NCI-H128 (cell line): Measurements from ENCODE around the gene RAPGEF4.

Experiments used
- DNase-seq: peaks from one replicate; lab custom pipeline; 2025; ENCODE audit not compliant: unreplicated experiment; lab: John Stamatoyannopoulos, UW

RAPGEF4 gene

GRCh38 chr2:172962082-172962481 is 226.4 kb downstream of the RAPGEF4 start:
- no peak for DNase-seq

DNA sequence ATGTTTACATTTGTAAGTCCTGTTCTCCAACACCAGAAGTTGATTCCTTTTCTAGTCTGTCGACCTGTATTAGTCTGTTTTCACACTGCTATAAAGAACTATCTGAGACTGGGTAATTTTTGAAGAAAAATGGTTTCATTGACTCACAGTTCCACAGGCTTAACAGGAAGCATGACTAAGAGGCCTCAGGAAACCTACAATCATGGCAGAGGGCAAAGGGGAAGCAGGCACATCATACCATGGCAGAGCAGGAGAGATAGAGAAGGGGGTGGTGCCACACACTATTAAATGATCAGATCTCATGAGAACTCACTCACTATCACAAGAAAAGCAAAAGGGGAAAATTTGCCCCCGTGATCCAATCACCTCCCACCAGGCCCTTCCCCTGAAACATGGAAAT is 227.2 kb downstream of the RAPGEF4 start:
- no peak for DNase-seq

DNA sequence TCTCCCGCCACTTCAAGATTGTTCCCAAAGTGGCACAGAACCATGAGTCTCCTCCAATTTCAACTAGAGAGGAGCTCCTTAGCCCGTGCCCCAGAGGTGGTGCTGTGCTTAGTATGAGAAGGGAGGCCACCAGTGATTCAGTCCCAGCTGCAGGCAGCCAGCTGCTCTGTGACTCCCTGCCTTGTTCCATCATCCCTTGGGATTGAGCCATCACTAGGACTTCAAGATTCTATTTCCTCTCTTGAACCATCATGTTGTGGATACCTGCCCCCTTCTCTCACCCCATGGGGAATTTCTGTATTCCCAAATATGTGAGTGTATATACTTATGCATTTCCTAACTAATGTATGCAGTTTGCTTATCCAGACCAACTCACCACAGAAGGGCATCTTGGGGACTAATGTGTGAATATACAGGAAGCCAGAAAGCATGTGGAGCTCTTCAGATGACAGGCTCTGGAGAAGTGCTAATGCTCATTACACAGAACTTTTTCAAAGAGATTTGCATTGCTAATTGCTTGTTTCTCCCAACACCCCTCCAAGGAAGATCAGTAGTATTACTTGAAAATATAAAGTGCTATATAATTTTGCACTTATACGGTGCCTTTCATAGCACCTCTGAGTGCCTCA is 229.0 kb downstream of the RAPGEF4 start:
- no peak for DNase-seq

DNA sequence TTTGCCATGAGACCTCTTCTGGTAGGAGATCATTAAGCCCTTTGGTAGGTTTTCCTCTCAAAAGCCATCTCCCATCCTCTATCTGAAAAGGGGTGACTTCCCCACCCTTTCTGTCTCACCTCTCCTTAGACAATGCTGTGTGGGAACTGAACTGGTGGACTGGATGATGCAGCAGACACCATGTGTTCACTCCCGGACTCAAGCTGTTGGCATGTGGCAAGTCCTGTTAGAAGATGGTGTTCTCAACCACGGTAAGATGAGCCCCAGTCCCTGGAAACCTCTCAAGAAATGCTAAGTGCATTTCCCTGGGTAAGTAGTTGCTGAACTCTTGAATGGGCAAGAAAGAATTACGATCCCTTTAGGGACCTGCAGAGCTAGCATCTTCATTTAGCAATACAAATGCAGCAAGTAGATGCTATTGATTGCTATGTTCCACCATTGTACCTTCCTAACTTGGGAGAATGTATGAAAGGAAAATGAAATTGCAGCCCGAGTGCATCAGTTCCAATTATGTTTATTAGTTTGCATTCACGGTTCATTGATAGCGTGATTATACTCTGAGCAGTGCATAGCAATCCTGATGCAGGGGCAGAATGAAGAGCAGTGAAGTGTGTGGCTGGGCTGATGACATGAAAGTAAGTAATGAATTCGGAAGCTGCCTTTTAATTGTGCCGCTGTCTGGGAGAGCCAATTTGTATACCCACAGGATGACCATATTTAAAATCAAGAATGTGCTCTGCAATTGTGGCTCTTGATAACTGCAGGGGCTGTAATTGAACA is 230.0 kb downstream of the RAPGEF4 start:
- DNase-seq: no peak

DNA sequence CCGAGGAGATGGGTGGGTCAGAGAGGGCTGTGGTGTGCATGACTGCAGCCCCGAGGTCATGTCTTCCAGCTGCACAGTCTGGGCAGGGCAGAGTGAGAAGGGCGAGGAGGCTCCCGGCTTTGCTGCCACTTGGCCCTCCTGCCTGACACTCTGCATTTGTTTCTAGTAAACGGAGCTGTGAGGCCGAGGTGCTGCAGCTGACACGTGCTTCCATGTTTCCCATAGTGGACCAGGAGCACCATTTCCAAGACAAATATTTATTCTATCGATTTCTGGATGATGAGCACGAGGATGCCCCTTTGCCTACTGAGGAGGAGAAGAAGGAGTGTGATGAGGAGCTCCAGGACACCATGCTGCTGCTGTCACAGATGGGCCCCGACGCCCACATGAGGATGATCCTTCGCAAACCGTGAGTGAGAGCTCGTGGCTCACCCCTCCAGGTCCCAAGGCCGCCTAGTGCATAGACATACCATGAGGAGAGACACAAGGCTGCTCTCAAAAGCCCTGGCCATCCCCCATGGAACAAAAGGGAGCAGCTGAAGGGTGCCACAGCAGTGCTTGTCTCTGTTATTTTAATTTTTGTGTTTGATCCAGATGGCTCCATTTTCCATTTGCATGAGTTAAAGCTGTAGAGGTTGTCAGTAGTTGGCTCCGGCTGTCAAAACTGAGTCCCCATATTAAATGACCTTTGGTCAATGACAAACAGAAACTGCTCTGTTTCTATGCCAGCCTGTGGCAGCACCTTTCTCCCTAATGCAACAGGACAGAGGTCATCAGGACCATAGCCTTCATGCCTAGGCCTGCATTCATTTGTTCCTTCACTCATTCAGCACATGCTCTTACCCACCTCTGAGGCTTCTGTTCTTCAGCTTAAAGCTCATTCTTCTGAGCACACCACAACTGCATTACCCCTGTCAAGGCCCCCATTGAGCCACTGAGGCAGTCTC is 231.7 kb downstream of the RAPGEF4 start:
- no peak for DNase-seq

- DNase-seq: no peak
Measured at GRCh38 chr2:172968061-172968469, 232.4 kb downstream of the RAPGEF4 start.

DNA sequence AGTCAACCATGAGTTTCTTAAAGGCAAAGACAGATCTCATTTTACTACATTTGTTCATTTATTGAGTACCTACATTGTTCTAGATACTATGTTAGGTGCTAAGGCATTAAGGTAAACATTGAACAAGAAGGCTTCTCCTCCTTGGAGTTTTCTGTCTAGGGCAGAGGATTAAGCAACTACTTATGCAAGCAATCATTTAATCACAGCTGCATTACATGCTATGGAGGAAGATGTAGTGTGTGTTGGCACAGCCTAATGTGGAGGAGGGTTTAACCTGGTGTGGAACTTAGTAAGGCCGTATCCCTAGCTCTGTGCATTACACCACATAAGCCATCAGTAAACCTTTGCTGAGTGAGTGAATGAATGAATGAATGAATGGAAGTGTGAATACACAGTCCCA is 233.5 kb downstream of the RAPGEF4 start:
- no peak for DNase-seq

- no peak for DNase-seq
Measured at GRCh38 chr2:172969609-172970008, 234.0 kb downstream of the RAPGEF4 start.

DNA sequence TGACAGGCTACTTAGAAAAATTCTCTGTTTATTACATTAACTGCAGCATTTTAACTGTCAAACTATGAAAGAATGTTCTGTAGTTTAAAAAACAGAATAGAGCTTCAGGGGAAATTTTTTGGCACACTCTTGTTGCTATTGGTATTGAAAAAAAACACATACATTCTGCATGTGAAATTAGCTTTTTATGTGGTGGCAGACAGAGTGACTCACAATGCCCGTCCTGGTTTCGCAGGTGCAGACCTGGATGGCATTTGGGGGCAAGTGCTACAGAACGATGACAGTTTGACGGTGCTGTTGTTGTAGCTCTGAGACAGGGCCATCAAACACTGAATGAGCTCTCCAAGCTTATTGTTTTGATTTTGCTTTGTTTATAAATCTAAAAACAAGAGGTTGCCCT is 235.0 kb downstream of the RAPGEF4 start:
- no peak for DNase-seq

DNA sequence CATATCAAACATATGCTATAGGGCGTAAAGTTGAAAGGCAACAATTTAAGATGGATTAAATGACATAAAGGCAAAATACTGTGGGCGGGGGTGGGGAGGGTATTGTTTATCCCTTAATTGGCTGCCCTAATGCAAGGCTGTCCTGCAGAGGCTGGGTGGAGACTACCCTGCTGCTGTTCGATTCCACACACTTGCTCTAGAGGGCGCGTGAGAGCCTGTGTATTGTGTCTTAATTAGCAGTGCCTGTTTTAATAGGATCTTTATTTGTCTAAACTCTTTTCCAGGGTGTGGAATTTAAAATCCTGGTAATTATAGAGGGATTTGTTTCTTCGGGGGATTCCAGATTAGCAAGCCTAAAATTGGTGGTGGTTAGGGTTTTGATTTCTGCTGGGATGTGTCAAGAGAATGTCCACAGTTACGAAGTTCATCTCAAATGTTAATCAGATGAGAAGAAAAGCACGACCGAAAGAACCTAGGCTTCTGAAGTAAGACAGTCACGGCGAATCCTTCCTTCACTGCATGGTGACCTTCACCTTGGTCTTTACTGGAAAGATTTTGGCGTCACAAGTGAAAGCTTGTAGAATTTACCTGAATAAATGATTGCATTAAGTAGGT is 236.5 kb downstream of the RAPGEF4 start:
- DNase-seq: no peak

GRCh38 chr2:172974762-172975161 is 239.1 kb downstream of the RAPGEF4 start:
- DNase-seq: no peak

- DNase-seq: no peak
Measured at GRCh38 chr2:172976116-172976515, 240.5 kb downstream of the RAPGEF4 start.

DNA sequence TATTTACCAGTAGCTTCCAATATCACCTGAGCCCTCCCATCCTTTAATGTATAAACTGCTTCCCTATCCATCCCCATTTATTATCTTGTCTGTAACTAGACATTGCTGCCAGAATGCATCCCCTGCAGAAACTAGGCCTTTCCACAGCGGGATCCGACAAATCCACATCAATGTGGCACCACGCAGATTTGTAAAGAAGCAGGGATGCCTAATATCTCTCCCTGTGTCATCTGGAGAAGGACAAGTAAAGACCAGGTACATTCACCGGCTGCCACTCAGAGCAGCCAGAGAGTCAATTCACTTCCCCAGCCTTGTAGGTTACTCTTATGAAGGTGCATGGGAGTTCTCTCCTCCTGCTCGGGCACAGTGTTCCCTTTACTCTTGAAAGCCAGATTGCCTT is 241.2 kb downstream of the RAPGEF4 start:
- no peak for DNase-seq

- no peak for DNase-seq
Measured at GRCh38 chr2:172977270-172978062, 241.8 kb downstream of the RAPGEF4 start.

- no peak for DNase-seq
Measured at GRCh38 chr2:172978063-172978383, 242.4 kb downstream of the RAPGEF4 start.

DNA sequence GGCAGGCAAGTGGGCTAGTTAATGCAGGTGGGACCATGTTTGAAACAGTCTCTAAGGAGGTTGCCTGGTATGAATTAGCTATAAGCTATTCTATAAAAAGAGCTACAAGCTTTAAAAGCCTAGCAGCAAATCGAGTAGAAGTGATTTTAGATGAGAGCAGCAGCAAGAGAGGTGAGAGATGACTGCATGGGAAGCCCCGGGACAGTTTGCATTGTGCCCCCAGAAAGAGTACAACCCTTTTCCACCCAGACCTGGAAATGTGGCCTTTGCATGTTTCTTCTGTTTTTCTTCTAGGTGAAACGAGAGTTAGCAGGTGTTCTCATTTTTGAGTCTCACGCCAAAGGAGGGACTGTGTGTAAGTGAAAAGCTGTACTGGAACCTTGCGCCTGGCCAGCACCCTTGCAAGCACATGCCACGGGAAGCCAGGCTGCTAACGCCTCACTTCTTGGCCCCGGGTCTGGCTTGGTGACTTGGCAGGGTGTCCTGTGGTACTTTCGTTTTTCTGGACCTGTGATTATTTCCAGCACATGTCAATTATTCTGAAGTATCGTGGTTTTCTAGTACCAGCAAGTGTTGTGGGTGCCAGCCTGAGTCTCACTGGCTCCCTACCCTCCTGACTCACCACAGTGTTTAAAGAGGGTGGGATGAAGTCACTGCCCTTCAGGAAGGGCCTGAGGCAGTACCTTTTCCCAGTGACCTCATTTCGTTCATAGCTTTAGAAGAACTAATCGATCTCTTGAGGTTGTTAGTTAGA is 249.7 kb downstream of the RAPGEF4 start:
- DNase-seq: no peak

DNA sequence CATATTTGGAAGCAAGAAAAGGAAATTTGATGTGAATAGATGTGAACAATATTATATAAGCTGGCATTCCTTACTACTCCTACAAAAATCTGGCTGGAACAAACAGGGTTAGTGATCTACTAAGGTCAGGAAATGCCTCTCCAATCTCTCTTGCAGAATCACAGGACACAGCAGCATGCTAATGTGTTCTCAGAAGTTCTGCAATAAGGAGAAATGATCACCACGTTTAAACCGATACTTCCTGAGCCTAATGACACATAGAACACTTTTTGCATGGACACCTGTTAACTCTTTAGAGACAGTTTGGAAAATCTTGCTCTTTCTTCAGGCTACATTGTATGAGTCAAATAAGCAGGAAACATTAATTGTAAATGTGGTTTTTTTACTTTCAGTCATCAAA is 250.4 kb downstream of the RAPGEF4 start:
- no peak for DNase-seq

DNA sequence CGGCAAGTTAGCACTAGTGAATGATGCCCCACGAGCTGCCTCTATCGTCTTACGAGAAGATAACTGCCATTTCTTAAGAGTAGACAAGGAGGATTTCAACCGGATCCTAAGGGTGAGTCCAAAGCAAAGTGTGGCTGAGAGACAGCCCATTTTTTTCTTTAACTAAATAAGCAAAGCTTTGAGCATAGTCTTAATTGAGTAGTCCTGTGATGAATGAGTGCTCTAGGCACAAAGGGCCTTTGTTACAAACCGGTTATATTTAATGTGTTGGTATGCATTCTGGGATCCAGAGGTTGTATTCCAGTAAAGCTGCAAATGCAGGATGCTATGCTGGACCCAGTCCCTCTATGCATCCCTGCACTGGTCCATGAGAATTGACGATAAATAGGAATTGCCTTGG is 253.1 kb downstream of the RAPGEF4 start:
- no peak for DNase-seq

DNA sequence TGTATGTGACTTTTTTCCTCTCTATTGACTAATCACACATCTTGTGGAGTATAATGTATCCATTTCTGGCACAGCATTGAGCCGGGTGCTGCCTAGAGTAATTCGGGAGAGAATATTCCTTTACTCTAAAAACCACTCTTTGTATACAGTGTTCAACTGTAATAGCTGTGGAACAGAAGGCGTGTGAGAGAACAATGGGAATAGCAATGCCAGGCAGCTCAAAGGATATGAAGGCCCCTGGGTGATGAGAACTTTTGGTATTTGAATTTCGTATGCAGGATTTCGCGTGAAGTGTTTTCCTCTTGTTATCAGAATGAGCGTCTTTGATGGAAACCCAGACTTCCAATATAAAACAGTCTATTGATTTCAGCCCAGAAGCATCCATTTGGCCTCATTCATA is 255.4 kb downstream of the RAPGEF4 start:
- no peak for DNase-seq

GRCh38 chr2:172993139-172993538 is 257.5 kb downstream of the RAPGEF4 start:
- DNase-seq: no peak
